Measurements from ENCODE around the gene HOXA4. TPM values are rescaled to one million over a fixed set of nuclear protein-coding genes. Genes with fewer than 3 reads are reported as not detected.
A peak's percentile ranks its signal among the peaks of the same experiment; 100 is the strongest.

HOXA4 gene
- total RNA-seq, 1 experiment from 2014 or later, result 2.3 TPM

GRCh38 chr7:27080844-27081436 lies 49.6 kb downstream of the HOXA4 start:
- H3K27me3 ChIP-seq (ENCODE audit: low read length), result no peaks in the 10 kb centered on the region
- ATAC-seq, result peak; percentile 42
- BruUV-seq (replicated peaks), result no TSS peak
- POLR2A ChIA-PET (ENCODE audit: unreplicated experiment), result interaction anchor here (0.6 kb wide), 1 partner anchor 319 kb away, joined by 9 read pairs; no protein-coding TSS in a partner anchor
- CTCF ChIA-PET, result no interaction called here
- no peaks in the 10 kb centered on the region for H3K79me2 ChIP-seq (ENCODE audit: low read length)
- no peak overlapping the region for H3K9ac ChIP-seq (ENCODE audit: low read length)
- H3K27ac ChIP-seq (ENCODE audit: low read length), result 0 out of 2 replicates have a peak overlapping the region, but pooled peaks have one; percentile 18
- peak overlapping the region; percentile 5 for H2AFZ ChIP-seq (ENCODE audit: low read length)
- DNase-seq, result peak; percentile 77
- H3K36me3 ChIP-seq (ENCODE audit: low read depth, low read length), result no peaks in the 10 kb centered on the region
- no peaks in the 10 kb centered on the region for H4K20me1 ChIP-seq (ENCODE audit: low read length)
- no peaks in the 10 kb centered on the region for H3F3A ChIP-seq (ENCODE audit: low read length, unreplicated experiment)
- H3K4me1 ChIP-seq (ENCODE audit: insufficient read depth, low read length), result peaks cover 48% of the 10 kb centered on the region
- no peak overlapping the region for H3K4me3 ChIP-seq (ENCODE audit: low read length)
- intact Hi-C loops (cut with micrococcal nuclease), result no loop called here
- no peaks in the 10 kb centered on the region for H3K9me2 ChIP-seq (replicated peaks; ENCODE audit: low read length)
- no peak for TF ChIP-seq EZH2phosphoT487 (IDR thresholded peaks at IDR 0.05; ENCODE audit: borderline replicate concordance, low read length)
- no peak for TF ChIP-seq CTCF (conservative IDR thresholded peaks at IDR 0.05; ENCODE audit: low read depth, low read length)
- TF ChIP-seq EZH2 (IDR thresholded peaks at IDR 0.05; ENCODE audit: low read length, unreplicated experiment), result no peak
- peak overlapping the region; percentile 58 for H3K4me2 ChIP-seq (ENCODE audit: low read length)
- no peaks in the 10 kb centered on the region for H3K9me3 ChIP-seq (ENCODE audit: low read length)

GRCh38 chr7:27079234-27079975 lies 51.2 kb downstream of the HOXA4 start:
- TF ChIP-seq CTCF (conservative IDR thresholded peaks at IDR 0.05; ENCODE audit: low read depth, low read length) (no peak), EZH2phosphoT487 (IDR thresholded peaks at IDR 0.05; ENCODE audit: borderline replicate concordance, low read length) (no peak), EZH2 (IDR thresholded peaks at IDR 0.05; ENCODE audit: low read length, unreplicated experiment) (no peak)
- DNase-seq (peak; percentile 72), ATAC-seq (peak; percentile 84)
- Histone ChIP-seq H3K27me3 (ENCODE audit: low read length) (no peaks in the 10 kb centered on the region), H3K4me1 (ENCODE audit: insufficient read depth, low read length) (peaks cover 48% of the 10 kb centered on the region), H3K27ac (ENCODE audit: low read length) (peak overlapping the region; percentile 64), H2AFZ (ENCODE audit: low read length) (no peak overlapping the region), H3K9ac (ENCODE audit: low read length) (no peak overlapping the region), H4K20me1 (ENCODE audit: low read length) (no peaks in the 10 kb centered on the region), H3K9me3 (ENCODE audit: low read length) (no peaks in the 10 kb centered on the region), H3K4me2 (ENCODE audit: low read length) (peak overlapping the region; percentile 58), H3K36me3 (ENCODE audit: low read depth, low read length) (no peaks in the 10 kb centered on the region), H3K4me3 (ENCODE audit: low read length) (no peak overlapping the region), H3K79me2 (ENCODE audit: low read length) (no peaks in the 10 kb centered on the region), H3K9me2 (replicated peaks; ENCODE audit: low read length) (no peaks in the 10 kb centered on the region), H3F3A (ENCODE audit: low read length, unreplicated experiment) (no peaks in the 10 kb centered on the region)
- ChIA-PET CTCF (no interaction called here), POLR2A (ENCODE audit: unreplicated experiment) (interaction anchor here (0.6 kb wide), 1 partner anchor 553 kb away, joined by 4 read pairs; no protein-coding TSS in a partner anchor)
- intact Hi-C loops (cut with micrococcal nuclease), result no loop called here
- BruUV-seq (replicated peaks), result no TSS peak
